GM12878 (cell line): ENCODE data around the gene PDE7B. TPM values are rescaled to one million over a fixed set of nuclear protein-coding genes. Genes with fewer than 3 reads are reported as not detected.

Experiments used
- ATAC-seq: fragments of 200-7000 bp; cut with Tn5 transposase; 3 replicates; pipeline ENCODE4 v1.9.1; 2020; ENCODE audit warnings: mild to moderate bottlenecking, moderate library complexity
- BruUV-seq: library from RNA; stranded (reverse); fragments of 400-500 nt; replicated peaks from 2 replicates; lab custom pipeline; 2021; lab: Mats Ljungman, UMichigan
- CTCF ChIA-PET: fragments of 300-600 bp; sonication (Branson Sonifier 250); formaldehyde crosslinking; extraction: SDS; loops from one replicate; lab custom pipeline; 2021; ENCODE audit warnings: inconsistent platforms; lab: Yijun Ruan, JAX
- POLR2A ChIA-PET: fragments of 350-600 bp; formaldehyde crosslinking; extraction: SDS; loops from one replicate; lab custom pipeline; 2021; ENCODE audit warnings: inconsistent platforms; lab: Charles Lee
- RAD21 ChIA-PET: fragments of 300-600 bp; sonication (Branson Sonifier 250); formaldehyde crosslinking; loops from one replicate; lab custom pipeline; 2023; ENCODE audit warnings: antibody characterized with exemption; ENCODE audit not compliant: unreplicated experiment; lab: Charles Lee
- SMC1A ChIA-PET: fragments of 300-600 bp; sonication (Branson Sonifier 250); formaldehyde crosslinking; loops from one replicate; lab custom pipeline; 2023; ENCODE audit not compliant: unreplicated experiment, uncharacterized antibody; lab: Charles Lee
- DNase-seq: peaks from one replicate; pipeline ENCODE4 v3.0.0-alpha.2; 2011; ENCODE audit warnings: low read depth, low spot score
- FAIRE-seq: peaks from 3 replicates; lab custom pipeline; 2011; peaks lifted over from hg19 to GRCh38; lab: Jason Lieb, UNC
- H2AFZ ChIP-seq: 2 replicates; pipeline ENCODE4 v1.6.0; 2011; ENCODE audit warnings: low read depth, low read length, control low read depth; ENCODE audit not compliant: control insufficient read depth
- H3K27ac ChIP-seq: 2 replicates; pipeline ENCODE4 v1.5.1; 2011; ENCODE audit warnings: control low read depth; ENCODE audit not compliant: control insufficient read depth, insufficient read depth
- H3K27me3 ChIP-seq, 2 experiments: replicated peaks in 1 of 2; 2 replicates each; pipeline versions ENCODE4 v1.6.0 to v1.6.1; 2011; ENCODE audit warnings: low read length in 1 of 2; ENCODE audit not compliant: control insufficient read depth in 2 of 2, insufficient read depth in 2 of 2
- H3K36me3 ChIP-seq, 2 experiments: 2 replicates each; pipeline ENCODE4 v1.5.1; 2011; ENCODE audit warnings: low read length in 1 of 2; ENCODE audit not compliant: control insufficient read depth in 2 of 2, insufficient read depth in 2 of 2
- H3K4me1 ChIP-seq: 2 replicates; pipeline ENCODE4 v1.6.1; 2011; ENCODE audit warnings: mild to moderate bottlenecking, low read length, moderate library complexity, mixed read lengths; ENCODE audit not compliant: control insufficient read depth, insufficient read depth
- H3K4me2 ChIP-seq: 2 replicates; pipeline ENCODE4 v1.6.0; 2011; ENCODE audit warnings: control low read depth; ENCODE audit not compliant: control insufficient read depth, insufficient read depth
- H3K4me3 ChIP-seq: fragments of 200-600 bp; sonication (generic); 2 replicates; pipeline ENCODE4 v1.5.1; 2016
- H3K79me2 ChIP-seq: 2 replicates; pipeline ENCODE4 v1.6.0; 2011; ENCODE audit warnings: low read length; ENCODE audit not compliant: control insufficient read depth, insufficient read depth
- H3K9ac ChIP-seq: 2 replicates; pipeline ENCODE4 v1.8.0; 2011; ENCODE audit warnings: low read length, control low read depth, mixed read lengths; ENCODE audit not compliant: control insufficient read depth, insufficient read depth
- H3K9me3 ChIP-seq: replicated peaks from 3 replicates; pipeline ENCODE4 v1.5.1; 2011; ENCODE audit warnings: mild to moderate bottlenecking, low read length; ENCODE audit not compliant: control insufficient read depth, insufficient read depth
- H4K20me1 ChIP-seq: 2 replicates; pipeline ENCODE4 v1.6.0; 2011; ENCODE audit not compliant: control insufficient read depth, insufficient read depth
- BCLAF1 ChIP-seq: fragments of 450-650 bp; IDR thresholded peaks from 2 replicates; pipeline ENCODE4 v1.6.1; 2017; ENCODE audit warnings: antibody characterized with exemption, mild to moderate bottlenecking, moderate library complexity
- CHD4 ChIP-seq: fragments of 200-600 bp; sonication (generic); IDR thresholded peaks from 2 replicates; pipeline ENCODE4 v1.6.1; 2016; ENCODE audit warnings: mild to moderate bottlenecking
- MEF2B ChIP-seq: fragments of 450-650 bp; IDR thresholded peaks from 2 replicates; pipeline ENCODE4 v1.6.1; 2018; ENCODE audit warnings: mild to moderate bottlenecking, moderate library complexity; ENCODE audit not compliant: partially characterized antibody, poor library complexity, severe bottlenecking
- MXI1 ChIP-seq: fragments of 150-350 bp; IDR thresholded peaks from 2 replicates; pipeline ENCODE4 v1.6.1; 2011; ENCODE audit warnings: low read depth, mild to moderate bottlenecking, inconsistent platforms, low read length, improper control_type of control experiment
- RELA ChIP-seq: fragments of 450-650 bp; IDR thresholded peaks from 2 replicates; pipeline ENCODE4 v1.8.0; 2014; ENCODE audit warnings: borderline replicate concordance; ENCODE audit not compliant: partially characterized antibody
- RELB ChIP-seq: fragments of 450-650 bp; IDR thresholded peaks from 2 replicates; pipeline ENCODE4 v1.6.1; 2017; ENCODE audit warnings: low read depth, mild to moderate bottlenecking, moderate library complexity
- ZBTB40 ChIP-seq: fragments of 450-650 bp; IDR thresholded peaks from 2 replicates; pipeline ENCODE4 v1.6.1; 2016; ENCODE audit warnings: mild to moderate bottlenecking, moderate library complexity, borderline replicate concordance
- ZNF24 ChIP-seq: fragments of 450-650 bp; IDR thresholded peaks from 2 replicates; pipeline ENCODE4 v1.6.1; 2017; ENCODE audit warnings: antibody characterized with exemption, mild to moderate bottlenecking
- WGBS: methylation state at CpG from one replicate; pipeline ENCODE4 v1.1.6; 2016; ENCODE audit warnings: low lambda C conversion rate; ENCODE audit not compliant: insufficient replicate concordance, insufficient coverage; ENCODE audit errors: missing lambda C conversion rate; 5-methylcytosine and 5-hydroxymethylcytosine counted together
- in situ Hi-C: fragments of 300-500 bp; cut with MboI; formaldehyde crosslinking; loops from 9 replicates; pipeline ENCODE4 v1.14.3; 2018; ENCODE audit warnings: mixed read lengths
- intact Hi-C: fragments of 100-400 bp; cut with micrococcal nuclease; formaldehyde crosslinking; loops from one replicate; pipeline ENCODE4 v1.14.2; 2022; ENCODE audit not compliant: unreplicated experiment
- polyA plus RNA-seq, 11 experiments: library from polyadenylated mRNA; depleted of rRNA in 4 of 11; unstranded in 6 of 11; stranded (reverse) in 5 of 11; fragments of >200 nt; fragmentation: Nextera tagmentation in 4 of 11; fragmentation: Illumina TruSeq in 1 of 11; extraction: Ambion mirVana in 4 of 11; extraction: Trizol in 1 of 11; gene quantifications; 1 replicate in 1 of 11; 2 replicates in 10 of 11; pipeline versions ENCODE4 v1.2.1 to v1.2.3, GENCODE V29; 2011 to 2016; ENCODE audit warnings: inconsistent platforms in 2 of 11, missing spikeins in 2 of 11, low read depth in 1 of 11
- total RNA-seq, 4 experiments: library from RNA; depleted of rRNA in 3 of 4; stranded (reverse); fragments of >200 nt in 3 of 4; fragmentation: Illumina TruSeq in 1 of 4; extraction: Trizol in 1 of 4; gene quantifications; 2 replicates each; pipeline versions ENCODE4 v1.2.1 to v1.2.3, GENCODE V29; 2013 to 2021

PDE7B gene
- total and polyA plus RNA-seq, 10 of the 15 experiments (the other 5 are each of a cell fraction or from before 2014, with no cell fraction given), result not detected

- Histone ChIP-seq H3K4me1 (no peaks in the 10 kb centered on the region), H3K27ac (no peak overlapping the region), H2AFZ (no peak overlapping the region)
- TF ChIP-seq MEF2B (no peak), ZNF24 (no peak), CHD4 (no peak), RELB (no peak), MXI1 (no peak), RELA (no peak), ZBTB40 (no peak), BCLAF1 (no peak)
- TF ChIP-seq, all 136 proteins: peak for 0
- BruUV-seq, result no TSS peak
- Histone ChIP-seq H3K9me3 (no peaks in the 10 kb centered on the region), H3K4me2 (no peak overlapping the region), H3K4me3 (no peak overlapping the region), H4K20me1 (no peaks in the 10 kb centered on the region), H3K79me2 (no peaks in the 10 kb centered on the region), H3K27me3 (no peaks in the 10 kb centered on the region; a peak in 1 of 4 replicates), H3K36me3 (no peaks in the 10 kb centered on the region), H3K9ac (no peak overlapping the region)
- in situ Hi-C loops, result no loop called here
- FAIRE-seq (no peak), ATAC-seq (no peak), DNase-seq (no peak)
- POLR2A ChIA-PET, result no interaction called here
- RAD21 ChIA-PET, result no interaction called here
- WGBS, result 34% methylated on average over 4 of the region's 4 CpGs
- intact Hi-C loops, result no loop called here
- CTCF ChIA-PET, result interaction anchor here (0.9 kb wide), 1 partner anchor 18 kb away, joined by 3 read pairs; no protein-coding TSS in a partner anchor
- SMC1A ChIA-PET, result no interaction called here
Measured at GRCh38 chr6:136208783-136209182, 357.3 kb downstream of the PDE7B start.
